ENCODE data around the gene CRB2. TPM values are rescaled to one million over a fixed set of nuclear protein-coding genes. Genes with fewer than 3 reads are reported as not detected.

CRB2 gene
- total and polyA plus RNA-seq, 2 of the 4 experiments (the other 2 are of a cell fraction), result not detected

GRCh38 chr9:123407217-123407851 lies 51.3 kb downstream of the CRB2 start:
- no peak overlapping the region for H3K9ac ChIP-seq (ENCODE audit: low read depth, low read length)
- no peaks in the 10 kb centered on the region for H4K20me1 ChIP-seq (ENCODE audit: insufficient read depth, low read length)
- no peak overlapping the region for H2BK5ac ChIP-seq (ENCODE audit: low read depth, low read length, poor library complexity, severe bottlenecking)
- H3K4me3 ChIP-seq (ENCODE audit: insufficient read depth, low read depth, low read length), result no peak overlapping the region
- H3K9me1 ChIP-seq (ENCODE audit: insufficient read depth, low read length), result peaks cover 5% of the 10 kb centered on the region
- peak; percentile 33 for DNase-seq
- no peak overlapping the region for H2AK9ac ChIP-seq (replicated peaks; ENCODE audit: low read depth, low read length, poor library complexity)
- no peak overlapping the region for H2BK20ac ChIP-seq (ENCODE audit: low read depth, low read length)
- no peak overlapping the region for H3K18ac ChIP-seq (ENCODE audit: low read depth, low read length)
- no peaks in the 10 kb centered on the region; the same call in 1 of the 2 replicates for H3K4me1 ChIP-seq (ENCODE audit: control insufficient read depth, insufficient read depth, low read length)
- H4K8ac ChIP-seq (ENCODE audit: low read depth in 2 of 2, low read length in 2 of 2), result no peak overlapping the region
- no peak overlapping the region for H2BK120ac ChIP-seq (ENCODE audit: low read depth, low read length)
- H4K5ac ChIP-seq (ENCODE audit: low read depth, low read length), result no peak overlapping the region
- H4K91ac ChIP-seq (ENCODE audit: insufficient read depth, low read depth, low read length), result no peak overlapping the region
- in situ Hi-C loops (cut with MboI; ENCODE audit: low sequenced_read_pairs) (loop anchor here (10.0 kb wide), 1 partner anchor 907 kb away; no protein-coding TSS in a partner anchor), dilution Hi-C loops (cut with HindIII; ENCODE audit: low sequenced_read_pairs, unreplicated experiment) (no loop called here), intact Hi-C loops (cut with micrococcal nuclease) (loop anchor here (10.0 kb wide), 1 partner anchor 227 kb away; no protein-coding TSS in a partner anchor)
- peak overlapping the region; percentile 63 for H2AFZ ChIP-seq (replicated peaks; ENCODE audit: low read length, poor library complexity)
- H3K23ac ChIP-seq (ENCODE audit: low read depth, low read length), result no peak overlapping the region
- H3K14ac ChIP-seq (replicated peaks; ENCODE audit: low read depth, low read length), result no peak overlapping the region
- H2BK15ac ChIP-seq (ENCODE audit: low read depth, low read length), result no peak overlapping the region
- POLR2A ChIA-PET (ENCODE audit: unreplicated experiment), result no interaction called here
- H3K27me3 ChIP-seq (ENCODE audit: control insufficient read depth, insufficient read depth, low read length), result no peaks in the 10 kb centered on the region
- H3K27ac ChIP-seq (ENCODE audit: insufficient read depth, low read length), result no peak overlapping the region
- WGBS, 2 experiments (ENCODE audit: extremely low coverage in 2 of 2, insufficient read length in 1 of 2), result 67% methylated on average over 3 of the region's 20 CpGs; no CpG with 5 or more reads in 1 of the 2 experiments
- no peak overlapping the region for H3K4me2 ChIP-seq (ENCODE audit: low read depth, low read length)
- no peak overlapping the region for H3K4ac ChIP-seq (ENCODE audit: low read depth, low read length)
- TF ChIP-seq, protein P1, sequence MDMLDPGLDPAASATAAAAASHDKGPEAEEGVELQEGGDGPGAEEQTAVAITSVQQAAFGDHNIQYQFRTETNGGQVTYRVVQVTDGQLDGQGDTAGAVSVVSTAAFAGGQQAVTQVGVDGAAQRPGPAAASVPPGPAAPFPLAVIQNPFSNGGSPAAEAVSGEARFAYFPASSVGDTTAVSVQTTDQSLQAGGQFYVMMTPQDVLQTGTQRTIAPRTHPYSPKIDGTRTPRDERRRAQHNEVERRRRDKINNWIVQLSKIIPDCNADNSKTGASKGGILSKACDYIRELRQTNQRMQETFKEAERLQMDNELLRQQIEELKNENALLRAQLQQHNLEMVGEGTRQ (IDR thresholded peaks at IDR 0.05; ENCODE audit: low read depth, low read length), result no peak
- TF ChIP-seq ELK1 (IDR thresholded peaks at IDR 0.05; ENCODE audit: borderline replicate concordance, low read depth, low read length) (no peak), RAD21 (IDR thresholded peaks at IDR 0.05; ENCODE audit: low read length) (no peak), NFE2L2 (IDR thresholded peaks at IDR 0.05; ENCODE audit: low read depth, low read length) (no peak), FOS (IDR thresholded peaks at IDR 0.05; ENCODE audit: low read depth, low read length) (no peak), CHD1 (IDR thresholded peaks at IDR 0.05; ENCODE audit: low read depth, low read length) (no peak), SMC3 (IDR thresholded peaks at IDR 0.05; ENCODE audit: low read depth, low read length) (no peak), RFX5 (IDR thresholded peaks at IDR 0.05; ENCODE audit: low read depth, low read length) (no peak), MAZ (IDR thresholded peaks at IDR 0.05; ENCODE audit: borderline replicate concordance, low read depth, low read length) (no peak), CEBPB (IDR thresholded peaks at IDR 0.05; ENCODE audit: low read depth, low read length) (no peak), MAFK (IDR thresholded peaks at IDR 0.05; ENCODE audit: low read depth, low read length) (no peak), CTCF (conservative IDR thresholded peaks at IDR 0.05; ENCODE audit: low read depth, low read length) (no peak), RCOR1 (IDR thresholded peaks at IDR 0.05; ENCODE audit: insufficient replicate concordance, low read length) (no peak)
- no peaks in the 10 kb centered on the region for H3K9me3 ChIP-seq (ENCODE audit: control insufficient read depth, insufficient read depth, low read length)
- no peak overlapping the region for H3K56ac ChIP-seq (ENCODE audit: extremely low read depth, insufficient read depth, low read length)
- H2AK5ac ChIP-seq (ENCODE audit: low read depth, low read length), result no peak overlapping the region
- CTCF ChIA-PET, result no interaction called here
- no peaks in the 10 kb centered on the region for H3K79me1 ChIP-seq (ENCODE audit: low read depth in 1 of 2, low read length in 2 of 2)
- no peaks in the 10 kb centered on the region for H3K36me3 ChIP-seq (ENCODE audit: control insufficient read depth, insufficient read depth, low read length)
- ATAC-seq (ENCODE audit: low read depth), result no peak; the same call in 1 of the 2 replicates
- BruUV-seq (replicated peaks), result no TSS peak

All from IMR-90 (cell line).